GM23338 (cell line): ENCODE data around the gene SLC9A1. TPM values are rescaled to one million over a fixed set of nuclear protein-coding genes. Genes with fewer than 3 reads are reported as not detected.

Experiments
- ATAC-seq: fragments of 200-7000 bp; cut with Tn5 transposase; 3 replicates; pipeline ENCODE4 v1.9.1; 2020
- DNase-seq: peaks from one replicate; pipeline ENCODE4 v3.0.0-alpha.2; 2015; ENCODE audit warnings: low spot score
- H2AFZ ChIP-seq: fragments of 200-600 bp; sonication (generic); 2 replicates; pipeline ENCODE4 v1.8.0; 2016; ENCODE audit warnings: antibody characterized with exemption, mild to moderate bottlenecking, moderate library complexity
- H3F3A ChIP-seq: fragments of 200-600 bp; sonication (generic); replicated peaks from 2 replicates; pipeline ENCODE4 v1.8.0; 2017; ENCODE audit warnings: antibody characterized with exemption, mixed run types, low read depth
- H3K27ac ChIP-seq: fragments of 200-600 bp; sonication (generic); 2 replicates; pipeline ENCODE4 v1.6.1; 2016; ENCODE audit warnings: low read depth
- H3K27me3 ChIP-seq: fragments of 200-600 bp; sonication (generic); 2 replicates; pipeline ENCODE4 v1.8.0; 2016; ENCODE audit warnings: mild to moderate bottlenecking, mixed run types, moderate library complexity; ENCODE audit not compliant: insufficient read depth
- H3K36me3 ChIP-seq: fragments of 200-600 bp; sonication (generic); 2 replicates; pipeline ENCODE4 v1.8.0; 2016; ENCODE audit warnings: mild to moderate bottlenecking; ENCODE audit not compliant: insufficient read depth
- H3K4me1 ChIP-seq: fragments of 200-600 bp; sonication (generic); 2 replicates; pipeline ENCODE4 v1.8.0; 2016; ENCODE audit warnings: mild to moderate bottlenecking, moderate library complexity; ENCODE audit not compliant: insufficient read depth
- H3K4me2 ChIP-seq: fragments of 200-600 bp; sonication (generic); 2 replicates; pipeline ENCODE4 v1.7.1; 2017; ENCODE audit warnings: mixed run types
- H3K4me3 ChIP-seq: fragments of 200-600 bp; sonication (generic); 2 replicates; pipeline ENCODE4 v1.6.1; 2016; ENCODE audit warnings: mixed run types
- H3K79me2 ChIP-seq: fragments of 200-600 bp; sonication (generic); replicated peaks from 2 replicates; pipeline ENCODE4 v1.8.0; 2017; ENCODE audit warnings: mild to moderate bottlenecking; ENCODE audit not compliant: insufficient read depth
- H3K9me2 ChIP-seq: fragments of 200-600 bp; sonication (generic); 2 replicates; pipeline ENCODE4 v1.8.0; 2017; ENCODE audit not compliant: insufficient read depth
- H4K20me1 ChIP-seq: fragments of 200-600 bp; sonication (generic); replicated peaks from 2 replicates; pipeline ENCODE4 v1.8.0; 2017; ENCODE audit warnings: mild to moderate bottlenecking; ENCODE audit not compliant: insufficient read depth
- H3K27ac Mint-ChIP-seq: 2 replicates; pipeline ENCODE4 v1.8.0; 2020; ENCODE audit warnings: inconsistent platforms, mild to moderate bottlenecking, moderate library complexity, mixed read lengths
- H3K27me3 Mint-ChIP-seq: 3 replicates; pipeline ENCODE4 v1.8.0; 2022; ENCODE audit warnings: low read depth, mild to moderate bottlenecking, moderate library complexity, mixed read lengths, inconsistent platforms; ENCODE audit not compliant: insufficient read depth, poor library complexity
- H3K36me3 Mint-ChIP-seq: 3 replicates; pipeline ENCODE4 v1.8.0; 2021; ENCODE audit warnings: low read depth, mild to moderate bottlenecking, inconsistent platforms, moderate library complexity, mixed read lengths
- H3K4me1 Mint-ChIP-seq: 3 replicates; pipeline ENCODE4 v1.8.0; 2020; ENCODE audit warnings: mild to moderate bottlenecking, inconsistent platforms, mixed read lengths
- H3K4me3 Mint-ChIP-seq: 3 replicates; pipeline ENCODE4 v1.8.0; 2021; ENCODE audit warnings: moderate library complexity, mild to moderate bottlenecking, inconsistent platforms, mixed read lengths
- H3K9me3 Mint-ChIP-seq: 3 replicates; pipeline ENCODE4 v1.8.0; 2020; ENCODE audit warnings: moderate library complexity, mild to moderate bottlenecking, inconsistent platforms, mixed read lengths
- CREB1 ChIP-seq: fragments of 250-450 bp; sonication (Bioruptor Pico); IDR thresholded peaks from 2 replicates; pipeline ENCODE4 v1.5.0; 2020; ENCODE audit warnings: low read depth, mild to moderate bottlenecking, moderate library complexity
- ETS1 ChIP-seq: IDR thresholded peaks from 2 replicates; pipeline ENCODE4 v1.6.1; 2016; ENCODE audit warnings: antibody characterized with exemption
- EZH2 ChIP-seq: fragments of 200-600 bp; sonication (generic); IDR thresholded peaks from one replicate; pipeline ENCODE4 v1.8.0; 2017; ENCODE audit warnings: antibody characterized with exemption, mild to moderate bottlenecking, low read depth; ENCODE audit not compliant: unreplicated experiment
- NANOG ChIP-seq: IDR thresholded peaks from 2 replicates; pipeline ENCODE4 v1.6.1; 2016; ENCODE audit warnings: antibody characterized with exemption, borderline replicate concordance
- POLR2AphosphoS5 ChIP-seq: IDR thresholded peaks from 2 replicates; pipeline ENCODE4 v1.6.1; 2016; ENCODE audit warnings: antibody characterized with exemption, low read depth
- REST ChIP-seq: IDR thresholded peaks from one replicate; pipeline ENCODE4 v1.6.1; 2018; ENCODE audit warnings: antibody characterized with exemption; ENCODE audit not compliant: unreplicated experiment
- ZNF114 ChIP-seq: fragments of 250-450 bp; sonication (Bioruptor Pico); IDR thresholded peaks from 2 replicates; pipeline ENCODE4 v1.5.0; 2020; ENCODE audit warnings: mild to moderate bottlenecking, moderate library complexity
- ZNF331 ChIP-seq: fragments of 250-450 bp; sonication (Bioruptor Pico); IDR thresholded peaks from 2 replicates; pipeline ENCODE4 v1.5.0; 2020; ENCODE audit warnings: low read depth, mild to moderate bottlenecking, moderate library complexity
- polyA plus RNA-seq: library from polyadenylated mRNA; unstranded; fragments of >200 nt; fragmentation: Nextera tagmentation; extraction: Ambion mirVana; gene quantifications from 2 replicates; pipeline ENCODE4 v1.2.1, GENCODE V29; 2016
- total RNA-seq: library from RNA; depleted of rRNA; stranded (reverse); fragments of >200 nt; shearing (Covaris generic); gene quantifications from 2 replicates; pipeline ENCODE4 v1.2.3, GENCODE V29; 2014; rRNA removed

Gene SLC9A1
- total and polyA plus RNA-seq, 2 experiments from 2014 or later = 10.4 to 22.3 TPM

- TF ChIP-seq REST = no peak
These were observed 102.4 kb downstream of the SLC9A1 start (continued) for GRCh38 chr1:27052527-27052926.

DNA sequence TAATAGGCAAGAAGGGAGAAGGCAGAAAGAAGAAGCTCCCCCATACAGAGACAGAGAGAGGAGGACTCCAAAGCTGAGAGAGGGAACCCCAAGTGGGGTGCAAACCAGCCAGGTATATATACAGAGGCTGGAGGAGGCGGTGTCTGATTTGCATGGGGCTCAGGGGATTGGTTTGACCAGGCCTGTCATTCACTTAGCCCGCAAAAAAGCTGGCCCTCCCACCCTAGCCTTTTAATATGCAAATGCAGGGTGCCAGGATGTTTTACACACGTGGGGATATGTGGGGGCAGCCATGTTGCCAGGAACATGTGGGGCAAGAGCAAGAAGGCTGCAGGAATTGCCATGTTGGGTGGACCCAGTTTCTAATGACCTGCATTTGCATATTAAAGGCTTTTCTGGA lies 105.3 kb downstream of the SLC9A1 start:
- DNase-seq (peak; percentile 86), ATAC-seq (peak; percentile 21)
- Histone ChIP-seq H2AFZ (no peak overlapping the region), H3K27ac (peak overlapping the region; percentile 78), H3K79me2 (no peaks in the 10 kb centered on the region), H3K4me1 (peaks cover 29% of the 10 kb centered on the region), H4K20me1 (no peaks in the 10 kb centered on the region), H3K27me3 (no peaks in the 10 kb centered on the region), H3K4me2 (0 out of 2 replicates have a peak overlapping the region, but pooled peaks have one; percentile 39), H3F3A (0 out of 2 replicates have a peak, but pooled peaks cover 4% of the 10 kb centered on the region), H3K4me3 (no peak overlapping the region), H3K9me2 (peaks cover 11% of the 10 kb centered on the region; the same call in 1 of the 2 replicates), H3K36me3 (no peaks in the 10 kb centered on the region)
- TF ChIP-seq ZNF331 (CRISPR knock-in tag) (no peak), CREB1 (CRISPR knock-in tag) (0 out of 2 replicates have a peak, but pooled peaks have one; percentile 37), ZNF114 (peak; percentile 95; the same call in 1 of the 2 replicates), POLR2AphosphoS5 (no peak), NANOG (no peak), ETS1 (no peak)
- Mint-ChIP-seq H3K27ac (peak overlapping the region; percentile 93), H3K27me3 (peaks cover 8% of the 10 kb centered on the region), H3K36me3 (peaks cover 19% of the 10 kb centered on the region), H3K4me1 (peaks cover 29% of the 10 kb centered on the region), H3K9me3 (peaks cover 15% of the 10 kb centered on the region), H3K4me3 (peak overlapping the region; percentile 7; the same call in 1 of the 3 replicates)

DNA sequence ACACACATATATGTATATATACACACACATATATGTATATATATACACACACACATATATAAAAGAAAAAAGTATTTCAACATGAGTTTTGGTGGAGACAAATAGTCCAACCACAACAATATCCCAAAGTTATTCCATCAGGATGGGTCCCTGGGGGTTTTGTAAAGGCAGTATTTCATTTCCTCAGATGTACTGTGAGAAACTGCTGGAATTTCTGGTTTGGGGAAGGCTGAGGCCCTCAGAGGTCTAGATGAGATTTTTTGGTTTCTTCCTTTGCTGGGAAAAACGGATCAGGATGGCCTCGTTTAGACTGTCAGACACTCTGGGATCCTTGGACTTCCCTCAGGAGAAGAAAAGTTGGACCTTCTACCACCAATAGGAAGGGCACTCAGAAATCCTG lies 105.8 kb downstream of the SLC9A1 start:
- H3K36me3 ChIP-seq = no peaks in the 10 kb centered on the region
- DNase-seq = no peak
- H3K9me2 ChIP-seq = peaks cover 11% of the 10 kb centered on the region; the same call in 1 of the 2 replicates
- no peaks in the 10 kb centered on the region for H3K27me3 ChIP-seq
- Mint-ChIP-seq H3K27ac (peak overlapping the region; percentile 93), H3K9me3 (peaks cover 14% of the 10 kb centered on the region), H3K4me3 (peak overlapping the region; percentile 7; the same call in 1 of the 3 replicates), H3K36me3 (peaks cover 19% of the 10 kb centered on the region), H3K4me1 (peaks cover 31% of the 10 kb centered on the region), H3K27me3 (peaks cover 11% of the 10 kb centered on the region)
- no peak for ATAC-seq
- TF ChIP-seq EZH2 (no peak), ZNF331 (CRISPR knock-in tag) (no peak)
- no peak overlapping the region for H2AFZ ChIP-seq
- H3K79me2 ChIP-seq = no peaks in the 10 kb centered on the region
- no peaks in the 10 kb centered on the region for H4K20me1 ChIP-seq
- H3K27ac ChIP-seq = peak overlapping the region; percentile 78
- H3K4me2 ChIP-seq = peak overlapping the region; percentile 39; the same call in 1 of the 2 replicates
- peaks cover 29% of the 10 kb centered on the region for H3K4me1 ChIP-seq
- 0 out of 2 replicates have a peak, but pooled peaks cover 4% of the 10 kb centered on the region for H3F3A ChIP-seq
- H3K4me3 ChIP-seq = no peak overlapping the region

Other genes with a start within 250 kb of the SLC9A1 start
- not detected in 2 replicates for gene NR0B2, start 241.2 kb downstream of the SLC9A1 start, total RNA-seq
- 0.18 TPM in 1 of 2 replicates, not detected in the other for gene NR0B2, start 241.2 kb downstream of the SLC9A1 start, polyA plus RNA-seq
- 84.3 and 96.2 TPM in 2 replicates for gene NUDC, start 233.4 kb downstream of the SLC9A1 start, total RNA-seq
- gene NUDC, start 233.4 kb downstream of the SLC9A1 start, polyA plus RNA-seq = 206 and 224 TPM in 2 replicates
- 18.0 and 21.1 TPM in 2 replicates for gene KDF1, start 194.7 kb downstream of the SLC9A1 start, total RNA-seq
- 13.6 and 17.4 TPM in 2 replicates for gene KDF1, start 194.7 kb downstream of the SLC9A1 start, polyA plus RNA-seq
- gene TRNP1, start 161.4 kb downstream of the SLC9A1 start, total RNA-seq = 54.3 and 69.3 TPM in 2 replicates
- 21.2 and 29.4 TPM in 2 replicates for gene TRNP1, start 161.4 kb downstream of the SLC9A1 start, polyA plus RNA-seq
- gene TENT5B, start 142.3 kb downstream of the SLC9A1 start, total RNA-seq = 160 and 170 TPM in 2 replicates
- 69.1 and 78.0 TPM in 2 replicates for gene TENT5B, start 142.3 kb downstream of the SLC9A1 start, polyA plus RNA-seq
- 13.9 and 14.0 TPM in 2 replicates for gene WDTC1, start 79.5 kb upstream of the SLC9A1 start, total RNA-seq
- gene WDTC1, start 79.5 kb upstream of the SLC9A1 start, polyA plus RNA-seq = 3.4 and 3.8 TPM in 2 replicates
- gene TMEM222, start 167.0 kb upstream of the SLC9A1 start, total RNA-seq = 22.6 and 27.0 TPM in 2 replicates
- 17.7 and 17.8 TPM in 2 replicates for gene TMEM222, start 167.0 kb upstream of the SLC9A1 start, polyA plus RNA-seq
- gene SYTL1, start 186.9 kb upstream of the SLC9A1 start, total RNA-seq = 4.9 and 5.4 TPM in 2 replicates
- gene SYTL1, start 186.9 kb upstream of the SLC9A1 start, polyA plus RNA-seq = 12.0 and 12.3 TPM in 2 replicates
- gene MAP3K6, start 211.8 kb upstream of the SLC9A1 start, total RNA-seq = 10.6 and 14.9 TPM in 2 replicates
- 7.4 and 8.2 TPM in 2 replicates for gene MAP3K6, start 211.8 kb upstream of the SLC9A1 start, polyA plus RNA-seq
- 0.49 TPM in 1 of 2 replicates, not detected in the other for gene FCN3, start 219.7 kb upstream of the SLC9A1 start, total RNA-seq
- gene FCN3, start 219.7 kb upstream of the SLC9A1 start, polyA plus RNA-seq = 0.66 TPM in 1 of 2 replicates, not detected in the other
- gene CD164L2, start 228.2 kb upstream of the SLC9A1 start, total RNA-seq = 1.2 and 2.8 TPM in 2 replicates
- 2.0 and 2.4 TPM in 2 replicates for gene CD164L2, start 228.2 kb upstream of the SLC9A1 start, polyA plus RNA-seq
- 6.6 and 9.1 TPM in 2 replicates for gene GPR3, start 237.5 kb upstream of the SLC9A1 start, total RNA-seq
- 5.8 and 5.9 TPM in 2 replicates for gene GPR3, start 237.5 kb upstream of the SLC9A1 start, polyA plus RNA-seq